Tibial nerve (tissue), 3 donors: Measurements from ENCODE around the gene YPEL2.

Experiments used
- POLR2A ChIP-seq, 2 donors: fragments of 450-650 bp; IDR thresholded peaks; one replicate each; pipeline ENCODE4 v1.6.1; 2017; ENCODE audit warnings: antibody characterized with exemption in 2 of 2, mild to moderate bottlenecking in 2 of 2, moderate library complexity in 2 of 2
- TF ChIP-seq, protein P1 (sequence below), 5 experiments: fragments of 200-600 bp in 3 of 5; fragments of 450-650 bp in 2 of 5; sonication (generic) in 3 of 5; IDR thresholded peaks; one replicate each; pipeline ENCODE4 v1.5.1; 2016 to 2019; ENCODE audit warnings: antibody characterized with exemption in 5 of 5, mild to moderate bottlenecking in 3 of 5, moderate library complexity in 2 of 5

GRCh38 chr17:59298521-59298920 is 32.9 kb upstream of the YPEL2 start:
- no peak for TF ChIP-seq POLR2A (IDR thresholded peaks at IDR 0.05)
- TF ChIP-seq, protein P1, sequence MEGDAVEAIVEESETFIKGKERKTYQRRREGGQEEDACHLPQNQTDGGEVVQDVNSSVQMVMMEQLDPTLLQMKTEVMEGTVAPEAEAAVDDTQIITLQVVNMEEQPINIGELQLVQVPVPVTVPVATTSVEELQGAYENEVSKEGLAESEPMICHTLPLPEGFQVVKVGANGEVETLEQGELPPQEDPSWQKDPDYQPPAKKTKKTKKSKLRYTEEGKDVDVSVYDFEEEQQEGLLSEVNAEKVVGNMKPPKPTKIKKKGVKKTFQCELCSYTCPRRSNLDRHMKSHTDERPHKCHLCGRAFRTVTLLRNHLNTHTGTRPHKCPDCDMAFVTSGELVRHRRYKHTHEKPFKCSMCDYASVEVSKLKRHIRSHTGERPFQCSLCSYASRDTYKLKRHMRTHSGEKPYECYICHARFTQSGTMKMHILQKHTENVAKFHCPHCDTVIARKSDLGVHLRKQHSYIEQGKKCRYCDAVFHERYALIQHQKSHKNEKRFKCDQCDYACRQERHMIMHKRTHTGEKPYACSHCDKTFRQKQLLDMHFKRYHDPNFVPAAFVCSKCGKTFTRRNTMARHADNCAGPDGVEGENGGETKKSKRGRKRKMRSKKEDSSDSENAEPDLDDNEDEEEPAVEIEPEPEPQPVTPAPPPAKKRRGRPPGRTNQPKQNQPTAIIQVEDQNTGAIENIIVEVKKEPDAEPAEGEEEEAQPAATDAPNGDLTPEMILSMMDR (IDR thresholded peaks at IDR 0.05), result no peak
